HEK293 (cell line): ENCODE measurements around the gene PCDH9.

Experiments
- CTCF ChIA-PET: fragments of 350-600 bp; formaldehyde crosslinking; extraction: SDS; loops from one replicate; lab custom pipeline; 2021; ENCODE audit warnings: antibody characterized with exemption; lab: Yijun Ruan, JAX
- POLR2A ChIA-PET: fragments of 300-600 bp; formaldehyde crosslinking; extraction: SDS; loops from one replicate; lab custom pipeline; 2020; ENCODE audit warnings: antibody characterized with exemption, inconsistent platforms; lab: Yijun Ruan, JAX
- H3K27ac ChIP-seq: fragments of 200-500 bp; sonication (Bioruptor generic); 2 replicates; pipeline ENCODE4 v1.5.1; 2014; ENCODE audit warnings: low read depth, low read length, control low read depth, inconsistent platforms; ENCODE audit errors: extremely low read depth
- H3K36me3 ChIP-seq, 2 experiments: fragments of 200-500 bp in 1 of 2; sonication (Bioruptor generic) in 1 of 2; 1 replicate in 1 of 2; 2 replicates in 1 of 2; pipeline ENCODE4 v1.5.1; 2014 to 2017; ENCODE audit warnings: inconsistent platforms in 2 of 2, low read length in 2 of 2; ENCODE audit not compliant: control insufficient read depth in 2 of 2, insufficient read depth in 1 of 2
- H3K4me1 ChIP-seq: fragments of 200-500 bp; sonication (Bioruptor generic); 2 replicates; pipeline ENCODE4 v1.5.1; 2014; ENCODE audit warnings: mild to moderate bottlenecking, low read length, inconsistent platforms; ENCODE audit not compliant: control insufficient read depth, insufficient read depth
- H3K4me3 ChIP-seq: 2 replicates; pipeline ENCODE4 v1.5.1; 2011; ENCODE audit warnings: low read depth, mild to moderate bottlenecking, control low read depth, low read length, moderate library complexity
- H3K9me3 ChIP-seq: fragments of 200-500 bp; sonication (Bioruptor generic); 2 replicates; pipeline ENCODE4 v1.5.1; 2014; ENCODE audit warnings: low read depth, low read length, inconsistent platforms; ENCODE audit not compliant: control insufficient read depth, insufficient read depth
- FEZF1 ChIP-seq: fragments of 450-650 bp; formaldehyde crosslinking; IDR thresholded peaks from 2 replicates; pipeline ENCODE4 v1.5.1; 2016; ENCODE audit warnings: missing biosample characterization, missing genetic modification characterization
- GLIS2 ChIP-seq: fragments of 450-650 bp; formaldehyde crosslinking; IDR thresholded peaks from 2 replicates; pipeline ENCODE4 v1.5.1; 2016; ENCODE audit warnings: missing biosample characterization, missing genetic modification characterization
- OSR2 ChIP-seq: fragments of 450-650 bp; formaldehyde crosslinking; IDR thresholded peaks from 2 replicates; pipeline ENCODE4 v1.5.1; 2016; ENCODE audit warnings: missing biosample characterization, missing genetic modification characterization
- SETDB1 ChIP-seq: IDR thresholded peaks from one replicate; pipeline ENCODE4 v1.6.1; 2017; ENCODE audit warnings: mild to moderate bottlenecking, low read length, moderate library complexity, mixed read lengths; ENCODE audit not compliant: insufficient read length
- TRIM28 ChIP-seq: IDR thresholded peaks from 2 replicates; pipeline ENCODE4 v1.6.1; 2011; ENCODE audit warnings: low read length, control low read depth, borderline replicate concordance
- YY2 ChIP-seq: fragments of 450-650 bp; formaldehyde crosslinking; IDR thresholded peaks from 2 replicates; pipeline ENCODE4 v1.5.1; 2016; ENCODE audit warnings: missing biosample characterization, missing genetic modification characterization
- ZFP37 ChIP-seq: fragments of 450-650 bp; formaldehyde crosslinking; IDR thresholded peaks from 2 replicates; pipeline ENCODE4 v1.5.1; 2016; ENCODE audit warnings: missing biosample characterization, missing genetic modification characterization
- ZNF140 ChIP-seq: fragments of 450-650 bp; formaldehyde crosslinking; IDR thresholded peaks from 2 replicates; pipeline ENCODE4 v1.5.1; 2016; ENCODE audit warnings: missing biosample characterization, missing genetic modification characterization
- ZNF202 ChIP-seq: fragments of 450-650 bp; formaldehyde crosslinking; IDR thresholded peaks from 2 replicates; pipeline ENCODE4 v1.5.1; 2016; ENCODE audit warnings: missing biosample characterization, missing genetic modification characterization, borderline replicate concordance
- ZNF311 ChIP-seq: fragments of 450-650 bp; formaldehyde crosslinking; IDR thresholded peaks from 2 replicates; pipeline ENCODE4 v1.5.1; 2017; ENCODE audit warnings: missing biosample characterization, missing genetic modification characterization, borderline replicate concordance
- ZNF48 ChIP-seq: fragments of 450-650 bp; formaldehyde crosslinking; IDR thresholded peaks from 2 replicates; pipeline ENCODE4 v1.5.1; 2016; ENCODE audit warnings: missing biosample characterization, missing genetic modification characterization
- ZNF544 ChIP-seq: fragments of 450-650 bp; formaldehyde crosslinking; IDR thresholded peaks from 2 replicates; pipeline ENCODE4 v1.5.0; 2017; ENCODE audit warnings: missing biosample characterization, missing genetic modification characterization
- ZNF585B ChIP-seq: fragments of 450-650 bp; formaldehyde crosslinking; IDR thresholded peaks from 2 replicates; pipeline ENCODE4 v1.5.1; 2016; ENCODE audit warnings: missing biosample characterization, missing genetic modification characterization
- ZNF610 ChIP-seq: fragments of 450-650 bp; formaldehyde crosslinking; IDR thresholded peaks from 2 replicates; pipeline ENCODE4 v1.5.1; 2016; ENCODE audit warnings: missing biosample characterization, missing genetic modification characterization, borderline replicate concordance
- ZNF785 ChIP-seq: fragments of 450-650 bp; formaldehyde crosslinking; IDR thresholded peaks from 2 replicates; pipeline ENCODE4 v1.5.1; 2016; ENCODE audit warnings: missing biosample characterization, missing genetic modification characterization
- TF ChIP-seq, protein P1 (sequence below): fragments of 450-650 bp; formaldehyde crosslinking; IDR thresholded peaks from 2 replicates; pipeline ENCODE4 v1.5.1; 2016; ENCODE audit warnings: missing biosample characterization, missing genetic modification characterization
- TF ChIP-seq, protein P2 (sequence below): fragments of 450-650 bp; formaldehyde crosslinking; IDR thresholded peaks from 2 replicates; pipeline ENCODE4 v1.5.1; 2016; ENCODE audit warnings: missing biosample characterization, missing genetic modification characterization
- TF ChIP-seq, protein P3 (sequence below): fragments of 450-650 bp; formaldehyde crosslinking; IDR thresholded peaks from 2 replicates; pipeline ENCODE4 v1.5.1; 2016; ENCODE audit warnings: missing biosample characterization, missing genetic modification characterization
- TF ChIP-seq, protein P4 (sequence below): fragments of 450-650 bp; formaldehyde crosslinking; IDR thresholded peaks from 2 replicates; pipeline ENCODE4 v1.5.1; 2017; ENCODE audit warnings: missing biosample characterization, missing genetic modification characterization
- TF ChIP-seq, protein P5 (sequence below): fragments of 450-650 bp; formaldehyde crosslinking; IDR thresholded peaks from 2 replicates; pipeline ENCODE4 v1.5.1; 2016; ENCODE audit warnings: missing biosample characterization, missing genetic modification characterization, borderline replicate concordance

PCDH9 gene

DNA sequence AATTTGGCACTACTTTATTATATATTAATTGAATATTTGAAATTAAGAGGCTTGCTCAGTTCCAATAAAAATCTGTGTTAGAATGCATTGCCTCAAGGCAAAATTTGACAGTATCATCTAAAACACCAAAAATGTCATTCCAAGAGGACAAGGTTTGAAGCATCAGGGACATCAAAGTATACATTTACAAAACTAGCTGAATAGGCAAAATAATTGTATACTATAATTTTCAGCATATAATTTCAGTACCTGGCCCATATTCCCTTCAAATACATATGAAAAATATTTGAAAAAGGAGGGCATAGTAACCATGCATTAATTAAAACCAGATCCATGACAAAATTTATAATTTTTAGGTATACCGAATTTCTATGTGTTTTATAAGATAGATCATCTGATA lies 963.8 kb downstream of the PCDH9 start:
- POLR2A ChIA-PET = no interaction called here
- H3K4me1 ChIP-seq = no peaks in the 10 kb centered on the region
- CTCF ChIA-PET = interaction anchor here (0.6 kb wide), 1 partner anchor 1245 kb away, joined by 3 read pairs; no protein-coding TSS in a partner anchor
- no peaks in the 10 kb centered on the region for H3K36me3 ChIP-seq
- no peak overlapping the region for H3K27ac ChIP-seq
- no peak overlapping the region for H3K4me3 ChIP-seq
- no peak for TF ChIP-seq ZNF785 (tag by site-specific recombination)
- TF ChIP-seq ZNF48 = no peak
- no peak for TF ChIP-seq ZNF544 (tag by site-specific recombination)
- TF ChIP-seq, protein P1, sequence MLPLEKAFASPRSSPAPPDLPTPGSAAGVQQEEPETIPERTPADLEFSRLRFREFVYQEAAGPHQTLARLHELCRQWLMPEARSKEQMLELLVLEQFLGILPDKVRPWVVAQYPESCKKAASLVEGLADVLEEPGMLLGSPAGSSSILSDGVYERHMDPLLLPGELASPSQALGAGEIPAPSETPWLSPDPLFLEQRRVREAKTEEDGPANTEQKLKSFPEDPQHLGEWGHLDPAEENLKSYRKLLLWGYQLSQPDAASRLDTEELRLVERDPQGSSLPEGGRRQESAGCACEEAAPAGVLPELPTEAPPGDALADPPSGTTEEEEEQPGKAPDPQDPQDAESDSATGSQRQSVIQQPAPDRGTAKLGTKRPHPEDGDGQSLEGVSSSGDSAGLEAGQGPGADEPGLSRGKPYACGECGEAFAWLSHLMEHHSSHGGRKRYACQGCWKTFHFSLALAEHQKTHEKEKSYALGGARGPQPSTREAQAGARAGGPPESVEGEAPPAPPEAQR = no peak
- no peak for TF ChIP-seq ZNF311
- TF ChIP-seq, protein P2, sequence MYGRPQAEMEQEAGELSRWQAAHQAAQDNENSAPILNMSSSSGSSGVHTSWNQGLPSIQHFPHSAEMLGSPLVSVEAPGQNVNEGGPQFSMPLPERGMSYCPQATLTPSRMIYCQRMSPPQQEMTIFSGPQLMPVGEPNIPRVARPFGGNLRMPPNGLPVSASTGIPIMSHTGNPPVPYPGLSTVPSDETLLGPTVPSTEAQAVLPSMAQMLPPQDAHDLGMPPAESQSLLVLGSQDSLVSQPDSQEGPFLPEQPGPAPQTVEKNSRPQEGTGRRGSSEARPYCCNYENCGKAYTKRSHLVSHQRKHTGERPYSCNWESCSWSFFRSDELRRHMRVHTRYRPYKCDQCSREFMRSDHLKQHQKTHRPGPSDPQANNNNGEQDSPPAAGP (tag by site-specific recombination) = no peak
- TF ChIP-seq ZNF585B (tag by site-specific recombination) = no peak
- TF ChIP-seq, protein P3, sequence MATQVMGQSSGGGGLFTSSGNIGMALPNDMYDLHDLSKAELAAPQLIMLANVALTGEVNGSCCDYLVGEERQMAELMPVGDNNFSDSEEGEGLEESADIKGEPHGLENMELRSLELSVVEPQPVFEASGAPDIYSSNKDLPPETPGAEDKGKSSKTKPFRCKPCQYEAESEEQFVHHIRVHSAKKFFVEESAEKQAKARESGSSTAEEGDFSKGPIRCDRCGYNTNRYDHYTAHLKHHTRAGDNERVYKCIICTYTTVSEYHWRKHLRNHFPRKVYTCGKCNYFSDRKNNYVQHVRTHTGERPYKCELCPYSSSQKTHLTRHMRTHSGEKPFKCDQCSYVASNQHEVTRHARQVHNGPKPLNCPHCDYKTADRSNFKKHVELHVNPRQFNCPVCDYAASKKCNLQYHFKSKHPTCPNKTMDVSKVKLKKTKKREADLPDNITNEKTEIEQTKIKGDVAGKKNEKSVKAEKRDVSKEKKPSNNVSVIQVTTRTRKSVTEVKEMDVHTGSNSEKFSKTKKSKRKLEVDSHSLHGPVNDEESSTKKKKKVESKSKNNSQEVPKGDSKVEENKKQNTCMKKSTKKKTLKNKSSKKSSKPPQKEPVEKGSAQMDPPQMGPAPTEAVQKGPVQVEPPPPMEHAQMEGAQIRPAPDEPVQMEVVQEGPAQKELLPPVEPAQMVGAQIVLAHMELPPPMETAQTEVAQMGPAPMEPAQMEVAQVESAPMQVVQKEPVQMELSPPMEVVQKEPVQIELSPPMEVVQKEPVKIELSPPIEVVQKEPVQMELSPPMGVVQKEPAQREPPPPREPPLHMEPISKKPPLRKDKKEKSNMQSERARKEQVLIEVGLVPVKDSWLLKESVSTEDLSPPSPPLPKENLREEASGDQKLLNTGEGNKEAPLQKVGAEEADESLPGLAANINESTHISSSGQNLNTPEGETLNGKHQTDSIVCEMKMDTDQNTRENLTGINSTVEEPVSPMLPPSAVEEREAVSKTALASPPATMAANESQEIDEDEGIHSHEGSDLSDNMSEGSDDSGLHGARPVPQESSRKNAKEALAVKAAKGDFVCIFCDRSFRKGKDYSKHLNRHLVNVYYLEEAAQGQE (tag by site-specific recombination) = no peak
- no peak for TF ChIP-seq SETDB1
- no peak for TF ChIP-seq YY2
- TF ChIP-seq ZNF610 (tag by site-specific recombination) = no peak
- no peak for TF ChIP-seq ZNF140 (tag by site-specific recombination)
- no peaks in the 10 kb centered on the region for H3K9me3 ChIP-seq

DNA sequence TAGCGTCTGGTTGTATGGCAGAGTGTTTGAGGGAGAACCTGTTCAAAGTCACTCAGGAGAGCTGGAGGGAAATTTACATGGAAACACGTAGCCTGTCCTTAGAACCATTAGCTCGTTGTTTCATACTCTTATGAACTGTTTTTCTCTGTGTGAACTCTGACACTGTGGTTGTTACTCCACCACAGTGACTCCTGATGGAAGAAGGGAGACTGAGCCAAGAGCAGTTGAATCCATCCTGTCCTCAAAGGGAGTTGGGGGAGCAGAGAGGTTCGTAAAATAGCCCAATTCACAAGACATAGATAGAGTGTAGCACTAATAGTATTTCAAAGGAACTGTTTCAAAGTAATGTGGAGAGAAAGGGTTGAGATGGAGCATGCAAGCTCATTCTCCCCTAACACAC lies 964.8 kb downstream of the PCDH9 start:
- ChIA-PET CTCF (interaction anchor here (0.6 kb wide), 1 partner anchor 261 kb away, joined by 3 read pairs; no protein-coding TSS in a partner anchor), POLR2A (no interaction called here)
- no peak overlapping the region for H3K4me3 ChIP-seq
- no peaks in the 10 kb centered on the region for H3K9me3 ChIP-seq
- TF ChIP-seq ZNF202 (tag by site-specific recombination) (no peak), FEZF1 (no peak), ZFP37 (tag by site-specific recombination) (no peak), TRIM28 (0 out of 2 replicates have a peak, but pooled peaks have one; percentile 62), GLIS2 (tag by site-specific recombination) (no peak), OSR2 (no peak)
- TF ChIP-seq, protein P4, sequence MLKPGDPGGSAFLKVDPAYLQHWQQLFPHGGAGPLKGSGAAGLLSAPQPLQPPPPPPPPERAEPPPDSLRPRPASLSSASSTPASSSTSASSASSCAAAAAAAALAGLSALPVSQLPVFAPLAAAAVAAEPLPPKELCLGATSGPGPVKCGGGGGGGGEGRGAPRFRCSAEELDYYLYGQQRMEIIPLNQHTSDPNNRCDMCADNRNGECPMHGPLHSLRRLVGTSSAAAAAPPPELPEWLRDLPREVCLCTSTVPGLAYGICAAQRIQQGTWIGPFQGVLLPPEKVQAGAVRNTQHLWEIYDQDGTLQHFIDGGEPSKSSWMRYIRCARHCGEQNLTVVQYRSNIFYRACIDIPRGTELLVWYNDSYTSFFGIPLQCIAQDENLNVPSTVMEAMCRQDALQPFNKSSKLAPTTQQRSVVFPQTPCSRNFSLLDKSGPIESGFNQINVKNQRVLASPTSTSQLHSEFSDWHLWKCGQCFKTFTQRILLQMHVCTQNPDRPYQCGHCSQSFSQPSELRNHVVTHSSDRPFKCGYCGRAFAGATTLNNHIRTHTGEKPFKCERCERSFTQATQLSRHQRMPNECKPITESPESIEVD (tag by site-specific recombination) = no peak
- TF ChIP-seq, protein P5, sequence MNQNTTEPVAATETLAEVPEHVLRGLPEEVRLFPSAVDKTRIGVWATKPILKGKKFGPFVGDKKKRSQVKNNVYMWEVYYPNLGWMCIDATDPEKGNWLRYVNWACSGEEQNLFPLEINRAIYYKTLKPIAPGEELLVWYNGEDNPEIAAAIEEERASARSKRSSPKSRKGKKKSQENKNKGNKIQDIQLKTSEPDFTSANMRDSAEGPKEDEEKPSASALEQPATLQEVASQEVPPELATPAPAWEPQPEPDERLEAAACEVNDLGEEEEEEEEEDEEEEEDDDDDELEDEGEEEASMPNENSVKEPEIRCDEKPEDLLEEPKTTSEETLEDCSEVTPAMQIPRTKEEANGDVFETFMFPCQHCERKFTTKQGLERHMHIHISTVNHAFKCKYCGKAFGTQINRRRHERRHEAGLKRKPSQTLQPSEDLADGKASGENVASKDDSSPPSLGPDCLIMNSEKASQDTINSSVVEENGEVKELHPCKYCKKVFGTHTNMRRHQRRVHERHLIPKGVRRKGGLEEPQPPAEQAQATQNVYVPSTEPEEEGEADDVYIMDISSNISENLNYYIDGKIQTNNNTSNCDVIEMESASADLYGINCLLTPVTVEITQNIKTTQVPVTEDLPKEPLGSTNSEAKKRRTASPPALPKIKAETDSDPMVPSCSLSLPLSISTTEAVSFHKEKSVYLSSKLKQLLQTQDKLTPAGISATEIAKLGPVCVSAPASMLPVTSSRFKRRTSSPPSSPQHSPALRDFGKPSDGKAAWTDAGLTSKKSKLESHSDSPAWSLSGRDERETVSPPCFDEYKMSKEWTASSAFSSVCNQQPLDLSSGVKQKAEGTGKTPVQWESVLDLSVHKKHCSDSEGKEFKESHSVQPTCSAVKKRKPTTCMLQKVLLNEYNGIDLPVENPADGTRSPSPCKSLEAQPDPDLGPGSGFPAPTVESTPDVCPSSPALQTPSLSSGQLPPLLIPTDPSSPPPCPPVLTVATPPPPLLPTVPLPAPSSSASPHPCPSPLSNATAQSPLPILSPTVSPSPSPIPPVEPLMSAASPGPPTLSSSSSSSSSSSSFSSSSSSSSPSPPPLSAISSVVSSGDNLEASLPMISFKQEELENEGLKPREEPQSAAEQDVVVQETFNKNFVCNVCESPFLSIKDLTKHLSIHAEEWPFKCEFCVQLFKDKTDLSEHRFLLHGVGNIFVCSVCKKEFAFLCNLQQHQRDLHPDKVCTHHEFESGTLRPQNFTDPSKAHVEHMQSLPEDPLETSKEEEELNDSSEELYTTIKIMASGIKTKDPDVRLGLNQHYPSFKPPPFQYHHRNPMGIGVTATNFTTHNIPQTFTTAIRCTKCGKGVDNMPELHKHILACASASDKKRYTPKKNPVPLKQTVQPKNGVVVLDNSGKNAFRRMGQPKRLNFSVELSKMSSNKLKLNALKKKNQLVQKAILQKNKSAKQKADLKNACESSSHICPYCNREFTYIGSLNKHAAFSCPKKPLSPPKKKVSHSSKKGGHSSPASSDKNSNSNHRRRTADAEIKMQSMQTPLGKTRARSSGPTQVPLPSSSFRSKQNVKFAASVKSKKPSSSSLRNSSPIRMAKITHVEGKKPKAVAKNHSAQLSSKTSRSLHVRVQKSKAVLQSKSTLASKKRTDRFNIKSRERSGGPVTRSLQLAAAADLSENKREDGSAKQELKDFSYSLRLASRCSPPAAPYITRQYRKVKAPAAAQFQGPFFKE (tag by site-specific recombination) = no peak
- H3K27ac ChIP-seq = no peak overlapping the region
- H3K4me1 ChIP-seq = no peaks in the 10 kb centered on the region
- no peaks in the 10 kb centered on the region for H3K36me3 ChIP-seq
